H1 (cell line): Measurements from ENCODE around the gene MED12L.

Experiments
- CBX8 ChIP-seq: fragments of 300-800, 300-1000 bp; sonication (generic); IDR thresholded peaks from 2 replicates; pipeline ENCODE4 v1.7.1; 2016; ENCODE audit warnings: low read depth, low read length, borderline replicate concordance
- CREB1 ChIP-seq: IDR thresholded peaks from 2 replicates; pipeline ENCODE4 v1.6.1; 2012; ENCODE audit warnings: inconsistent platforms
- CTCF ChIP-seq, 3 experiments: IDR thresholded peaks; 1 replicate in 2 of 3; 2 replicates in 1 of 3; pipeline versions ENCODE4 v1.5.1 to v1.6.1; 2011; ENCODE audit warnings: low read length in 3 of 3, mild to moderate bottlenecking in 3 of 3, inconsistent platforms in 2 of 3, low read depth in 1 of 3, moderate library complexity in 1 of 3; ENCODE audit not compliant: insufficient read depth in 1 of 3; ENCODE audit errors: control extremely low read depth in 1 of 3
- GTF2F1 ChIP-seq: IDR thresholded peaks from 2 replicates; pipeline ENCODE4 v1.6.1; 2012; ENCODE audit warnings: low read depth, low read length, improper control_type of control experiment, borderline replicate concordance
- HDAC2 ChIP-seq, 2 experiments: fragments of 300-600 bp in 1 of 2; sonication (generic) in 1 of 2; IDR thresholded peaks; 2 replicates each; pipeline ENCODE4 v1.6.1; 2011 to 2012; ENCODE audit warnings: low read depth in 2 of 2, low read length in 2 of 2, mild to moderate bottlenecking in 2 of 2, moderate library complexity in 2 of 2, borderline replicate concordance in 1 of 2, inconsistent platforms in 1 of 2
- RAD21 ChIP-seq, 2 experiments: IDR thresholded peaks in 1 of 2; conservative IDR thresholded peaks in 1 of 2; 2 replicates each; pipeline ENCODE4 v1.6.1; 2011; ENCODE audit warnings: low read depth in 2 of 2, low read length in 2 of 2, improper control_type of control experiment in 1 of 2, inconsistent platforms in 1 of 2, mild to moderate bottlenecking in 1 of 2, moderate library complexity in 1 of 2
- RFX5 ChIP-seq: IDR thresholded peaks from 2 replicates; pipeline ENCODE4 v1.6.1; 2011; ENCODE audit warnings: low read depth, low read length, improper control_type of control experiment, borderline replicate concordance
- SRF ChIP-seq: IDR thresholded peaks from 2 replicates; pipeline ENCODE4 v1.6.1; 2011; ENCODE audit warnings: mild to moderate bottlenecking, low read depth, low read length, moderate library complexity
- TAF1 ChIP-seq: IDR thresholded peaks from 2 replicates; pipeline ENCODE4 v1.6.1; 2011; ENCODE audit warnings: mild to moderate bottlenecking, low read depth, low read length
- YY1 ChIP-seq: IDR thresholded peaks from 2 replicates; pipeline ENCODE4 v1.6.1; 2011; ENCODE audit warnings: low read depth, mild to moderate bottlenecking, low read length
- TF ChIP-seq, protein P1 (sequence below): IDR thresholded peaks from 2 replicates; pipeline ENCODE4 v1.6.1; 2011; ENCODE audit warnings: low read length, improper control_type of control experiment

DNA sequence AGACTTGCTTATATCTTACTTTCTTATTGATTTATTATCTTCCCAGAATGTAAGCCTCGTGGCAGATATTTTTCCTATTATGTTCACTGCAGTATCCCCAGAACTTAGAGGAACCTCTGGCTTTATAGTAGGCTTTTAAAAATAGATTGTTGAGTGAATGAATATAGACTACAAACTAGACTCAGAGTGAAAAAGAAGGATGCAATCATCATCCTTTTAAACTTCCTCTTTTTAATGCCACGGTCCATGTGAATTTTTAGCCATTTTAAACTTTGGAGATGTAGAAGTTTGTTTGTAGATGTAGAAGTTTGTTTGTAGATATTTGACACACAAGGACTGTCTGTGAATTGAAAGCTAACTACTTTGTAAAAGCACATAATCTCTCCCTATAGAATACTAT lies 306.3 kb downstream of the MED12L start:
- TF ChIP-seq CBX8 (no peak), SRF (no peak), CTCF (IDR thresholded peaks at IDR 0.05; ENCODE audit: control extremely low read depth in 1 of 3, insufficient read depth in 1 of 3, low read depth in 1 of 3, low read length in 3 of 3) (no peak), CREB1 (no peak), YY1 (no peak), GTF2F1 (no peak), TAF1 (no peak), RFX5 (no peak), RAD21 (IDR thresholded peaks at IDR 0.05 in 1 of 2, conservative IDR thresholded peaks at IDR 0.05 in 1 of 2; ENCODE audit: low read depth in 2 of 2, low read length in 2 of 2) (no peak), HDAC2 (IDR thresholded peaks at IDR 0.05; ENCODE audit: borderline replicate concordance in 1 of 2, low read depth in 2 of 2, low read length in 2 of 2) (no peak)
- TF ChIP-seq, protein P1, sequence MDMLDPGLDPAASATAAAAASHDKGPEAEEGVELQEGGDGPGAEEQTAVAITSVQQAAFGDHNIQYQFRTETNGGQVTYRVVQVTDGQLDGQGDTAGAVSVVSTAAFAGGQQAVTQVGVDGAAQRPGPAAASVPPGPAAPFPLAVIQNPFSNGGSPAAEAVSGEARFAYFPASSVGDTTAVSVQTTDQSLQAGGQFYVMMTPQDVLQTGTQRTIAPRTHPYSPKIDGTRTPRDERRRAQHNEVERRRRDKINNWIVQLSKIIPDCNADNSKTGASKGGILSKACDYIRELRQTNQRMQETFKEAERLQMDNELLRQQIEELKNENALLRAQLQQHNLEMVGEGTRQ: no peak
